ENCODE data around the gene LANCL2.
"Not testable (repeated sequence)": the region's sequence is repeated elsewhere in the genome, so short reads cannot be mapped to it uniquely, and the experiment has no call there.

Gene LANCL2

DNA sequence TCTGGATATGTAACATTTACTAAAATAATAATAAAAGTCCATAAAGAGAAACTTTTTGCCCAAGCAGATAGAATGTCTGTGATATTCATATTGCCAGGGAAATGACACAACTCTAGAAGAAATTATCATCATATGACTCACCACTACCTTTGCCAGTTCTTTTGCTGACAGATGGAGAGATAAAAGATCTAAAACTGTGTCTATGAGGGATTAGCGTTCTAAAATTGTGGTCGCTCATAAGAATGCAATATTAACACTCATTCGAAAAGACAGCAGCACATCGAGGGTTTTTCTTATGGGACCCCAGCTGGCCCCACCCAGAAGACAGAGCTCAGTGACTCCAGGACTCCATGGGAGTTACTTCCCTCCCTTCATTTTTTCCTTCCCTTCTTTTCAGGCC, 16.6 kb upstream of the LANCL2 start:
- Histone ChIP-seq H3K9ac (ENCODE audit: low read length) (no peak overlapping the region), H3K4me3 (ENCODE audit: insufficient read depth, low read length, poor library complexity, severe bottlenecking) (no peak overlapping the region), H3K9me2 (replicated peaks; ENCODE audit: insufficient read depth, low read length) (no peaks in the 10 kb centered on the region), H3K27me3 (ENCODE audit: low read length) (no peaks in the 10 kb centered on the region), H3K27ac (ENCODE audit: low read depth, low read length) (no peak overlapping the region), H3K79me2 (ENCODE audit: insufficient read depth, low read length) (no peaks in the 10 kb centered on the region), H2AFZ (ENCODE audit: low read depth, low read length, severe bottlenecking) (no peak overlapping the region), H3K9me3 (ENCODE audit: insufficient read depth, low read length) (no peaks in the 10 kb centered on the region), H4K20me1 (ENCODE audit: low read depth, low read length) (no peaks in the 10 kb centered on the region), H3K36me3 (ENCODE audit: low read length) (no peaks in the 10 kb centered on the region), H3F3A (ENCODE audit: insufficient read depth) (no peaks in the 10 kb centered on the region), H3K4me2 (ENCODE audit: low read depth, low read length, poor library complexity, severe bottlenecking) (no peak overlapping the region)
- TF ChIP-seq EZH2phosphoT487 (conservative IDR thresholded peaks at IDR 0.05; ENCODE audit: low read length) (no peak), CTCF (IDR thresholded peaks at IDR 0.05; ENCODE audit: insufficient read depth, low read length, poor library complexity, severe bottlenecking) (no peak)

DNA sequence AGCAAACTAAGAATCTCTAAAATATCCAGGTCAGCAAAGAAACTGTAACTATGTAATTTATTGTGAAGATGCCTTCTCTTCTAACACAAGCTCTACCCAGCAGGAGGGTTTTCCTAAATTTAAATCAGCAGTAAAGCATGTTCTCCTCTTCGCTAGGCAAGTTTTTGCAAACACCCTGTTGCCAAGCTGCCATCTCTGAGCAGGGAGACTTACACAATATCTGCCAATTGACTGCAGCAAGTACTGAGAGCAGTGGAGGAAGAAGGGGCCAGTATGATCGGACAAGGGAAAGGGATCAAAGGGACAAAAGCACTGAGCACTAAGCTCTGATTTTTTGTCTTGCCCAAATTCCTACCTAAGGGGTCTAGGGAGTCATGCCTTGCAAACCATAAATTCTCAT, 16.0 kb upstream of the LANCL2 start:
- TF ChIP-seq EZH2phosphoT487 (conservative IDR thresholded peaks at IDR 0.05; ENCODE audit: low read length) (no peak), CTCF (IDR thresholded peaks at IDR 0.05; ENCODE audit: insufficient read depth, low read length, poor library complexity, severe bottlenecking) (no peak)
- Histone ChIP-seq H2AFZ (ENCODE audit: low read depth, low read length, severe bottlenecking) (no peak overlapping the region), H3K27me3 (ENCODE audit: low read length) (no peaks in the 10 kb centered on the region), H3K79me2 (ENCODE audit: insufficient read depth, low read length) (no peaks in the 10 kb centered on the region), H3K9ac (ENCODE audit: low read length) (no peak overlapping the region), H3F3A (ENCODE audit: insufficient read depth) (no peaks in the 10 kb centered on the region), H3K36me3 (ENCODE audit: low read length) (no peaks in the 10 kb centered on the region), H4K20me1 (ENCODE audit: low read depth, low read length) (no peaks in the 10 kb centered on the region), H3K27ac (ENCODE audit: low read depth, low read length) (no peak overlapping the region), H3K4me3 (ENCODE audit: insufficient read depth, low read length, poor library complexity, severe bottlenecking) (no peak overlapping the region), H3K9me2 (replicated peaks; ENCODE audit: insufficient read depth, low read length) (no peaks in the 10 kb centered on the region), H3K9me3 (ENCODE audit: insufficient read depth, low read length) (no peaks in the 10 kb centered on the region), H3K4me2 (ENCODE audit: low read depth, low read length, poor library complexity, severe bottlenecking) (no peak overlapping the region)

DNA sequence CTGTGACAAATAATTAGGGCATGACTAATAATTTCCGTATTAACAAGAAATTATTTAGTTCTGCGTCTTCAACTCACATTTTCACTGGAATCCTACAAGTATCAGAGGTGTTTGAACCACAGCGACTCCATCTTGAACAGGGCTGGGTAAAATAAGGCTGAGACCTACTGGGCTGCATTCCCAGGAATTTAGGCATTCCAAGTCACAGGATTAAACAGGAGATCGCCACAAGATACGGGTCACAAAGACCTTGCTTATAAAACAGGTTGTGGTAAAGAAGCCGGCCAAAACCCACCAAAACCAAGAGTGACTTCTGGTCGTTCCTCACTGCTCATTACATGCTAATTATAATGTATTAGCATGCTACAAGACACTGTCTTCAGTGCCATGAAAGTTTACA, 14.9 kb upstream of the LANCL2 start:
- Histone ChIP-seq H3K9me2 (replicated peaks; ENCODE audit: insufficient read depth, low read length) (no peaks in the 10 kb centered on the region), H3K4me3 (ENCODE audit: insufficient read depth, low read length, poor library complexity, severe bottlenecking) (no peak overlapping the region), H3K9me3 (ENCODE audit: insufficient read depth, low read length) (no peaks in the 10 kb centered on the region), H3K4me2 (ENCODE audit: low read depth, low read length, poor library complexity, severe bottlenecking) (no peak overlapping the region), H3K27ac (ENCODE audit: low read depth, low read length) (no peak overlapping the region), H3K27me3 (ENCODE audit: low read length) (no peaks in the 10 kb centered on the region), H3K36me3 (ENCODE audit: low read length) (no peaks in the 10 kb centered on the region), H3K9ac (ENCODE audit: low read length) (no peak overlapping the region), H3K79me2 (ENCODE audit: insufficient read depth, low read length) (no peaks in the 10 kb centered on the region), H2AFZ (ENCODE audit: low read depth, low read length, severe bottlenecking) (no peak overlapping the region), H3F3A (ENCODE audit: insufficient read depth) (no peaks in the 10 kb centered on the region), H4K20me1 (ENCODE audit: low read depth, low read length) (no peaks in the 10 kb centered on the region)
- no peak for TF ChIP-seq EZH2phosphoT487 (conservative IDR thresholded peaks at IDR 0.05; ENCODE audit: low read length)
- TF ChIP-seq CTCF (IDR thresholded peaks at IDR 0.05; ENCODE audit: insufficient read depth, low read length, poor library complexity, severe bottlenecking): no peak

DNA sequence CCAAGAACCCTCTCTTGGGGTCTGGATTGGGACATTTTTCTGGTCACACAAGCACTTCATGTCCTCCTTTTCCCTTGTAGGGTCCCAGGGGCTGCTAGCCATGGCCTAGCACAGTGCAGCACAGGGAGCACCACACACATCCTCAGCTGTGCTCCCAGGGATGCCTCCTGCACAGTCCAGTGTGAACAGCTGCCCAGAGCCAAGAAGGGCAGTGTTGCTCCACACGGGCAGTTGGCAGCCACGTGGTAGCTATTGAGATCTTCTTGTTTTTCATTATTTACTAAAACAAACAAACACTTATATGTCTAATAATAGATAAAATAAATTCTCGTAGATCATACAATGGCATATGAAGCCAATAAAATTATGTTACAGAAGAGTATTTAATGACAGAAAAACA, 13.9 kb upstream of the LANCL2 start:
- Histone ChIP-seq H3K27ac (ENCODE audit: low read depth, low read length) (no peak overlapping the region), H3K79me2 (ENCODE audit: insufficient read depth, low read length) (no peaks in the 10 kb centered on the region), H3K4me2 (ENCODE audit: low read depth, low read length, poor library complexity, severe bottlenecking) (no peak overlapping the region), H3K9me2 (replicated peaks; ENCODE audit: insufficient read depth, low read length) (no peaks in the 10 kb centered on the region), H3K27me3 (ENCODE audit: low read length) (no peaks in the 10 kb centered on the region), H3K36me3 (ENCODE audit: low read length) (no peaks in the 10 kb centered on the region), H3K9ac (ENCODE audit: low read length) (no peak overlapping the region), H3K9me3 (ENCODE audit: insufficient read depth, low read length) (no peaks in the 10 kb centered on the region), H3K4me3 (ENCODE audit: insufficient read depth, low read length, poor library complexity, severe bottlenecking) (no peak overlapping the region), H4K20me1 (ENCODE audit: low read depth, low read length) (no peaks in the 10 kb centered on the region), H2AFZ (ENCODE audit: low read depth, low read length, severe bottlenecking) (no peak overlapping the region), H3F3A (ENCODE audit: insufficient read depth) (no peaks in the 10 kb centered on the region)
- no peak for TF ChIP-seq EZH2phosphoT487 (conservative IDR thresholded peaks at IDR 0.05; ENCODE audit: low read length)
- no peak for TF ChIP-seq CTCF (IDR thresholded peaks at IDR 0.05; ENCODE audit: insufficient read depth, low read length, poor library complexity, severe bottlenecking)

DNA sequence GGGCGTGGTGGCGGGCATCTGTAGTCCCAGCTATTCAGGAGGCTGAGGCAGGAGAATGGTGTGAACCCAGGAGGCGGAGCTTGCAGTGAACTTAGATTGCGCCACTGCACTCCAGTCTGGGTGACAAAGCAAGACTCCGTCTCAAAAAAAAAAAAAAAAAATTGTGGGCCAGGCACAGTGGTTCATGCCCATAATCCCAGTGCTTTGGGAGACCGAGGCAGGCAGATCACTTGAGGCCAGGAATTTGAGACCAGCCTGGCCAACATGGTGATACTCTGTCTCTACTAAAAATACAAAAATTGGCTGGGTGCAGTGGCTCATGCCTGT, 12.2 kb upstream of the LANCL2 start:
- H3K9me3 ChIP-seq (ENCODE audit: insufficient read depth, low read length); H4K20me1 ChIP-seq (ENCODE audit: low read depth, low read length); H3K9ac ChIP-seq (ENCODE audit: low read length); H3K27me3 ChIP-seq (ENCODE audit: low read length); H3K79me2 ChIP-seq (ENCODE audit: insufficient read depth, low read length); H3F3A ChIP-seq (ENCODE audit: insufficient read depth); H2AFZ ChIP-seq (ENCODE audit: low read depth, low read length, severe bottlenecking); H3K27ac ChIP-seq (ENCODE audit: low read depth, low read length); H3K36me3 ChIP-seq (ENCODE audit: low read length); H3K4me3 ChIP-seq (ENCODE audit: insufficient read depth, low read length, poor library complexity, severe bottlenecking); H3K9me2 ChIP-seq (replicated peaks; ENCODE audit: insufficient read depth, low read length); H3K4me2 ChIP-seq (ENCODE audit: low read depth, low read length, poor library complexity, severe bottlenecking): not testable (repeated sequence)

Measured in SU-DHL-6 (cell line).